ENCODE measurements around the gene GSTM5. TPM values are rescaled to one million over a fixed set of nuclear protein-coding genes. Genes with fewer than 3 reads are reported as not detected.

GSTM5 gene
- total and polyA plus RNA-seq, 2 of the 13 experiments (the other 11 are each of a cell fraction or from before 2014, with no cell fraction given), result not detected

DNA sequence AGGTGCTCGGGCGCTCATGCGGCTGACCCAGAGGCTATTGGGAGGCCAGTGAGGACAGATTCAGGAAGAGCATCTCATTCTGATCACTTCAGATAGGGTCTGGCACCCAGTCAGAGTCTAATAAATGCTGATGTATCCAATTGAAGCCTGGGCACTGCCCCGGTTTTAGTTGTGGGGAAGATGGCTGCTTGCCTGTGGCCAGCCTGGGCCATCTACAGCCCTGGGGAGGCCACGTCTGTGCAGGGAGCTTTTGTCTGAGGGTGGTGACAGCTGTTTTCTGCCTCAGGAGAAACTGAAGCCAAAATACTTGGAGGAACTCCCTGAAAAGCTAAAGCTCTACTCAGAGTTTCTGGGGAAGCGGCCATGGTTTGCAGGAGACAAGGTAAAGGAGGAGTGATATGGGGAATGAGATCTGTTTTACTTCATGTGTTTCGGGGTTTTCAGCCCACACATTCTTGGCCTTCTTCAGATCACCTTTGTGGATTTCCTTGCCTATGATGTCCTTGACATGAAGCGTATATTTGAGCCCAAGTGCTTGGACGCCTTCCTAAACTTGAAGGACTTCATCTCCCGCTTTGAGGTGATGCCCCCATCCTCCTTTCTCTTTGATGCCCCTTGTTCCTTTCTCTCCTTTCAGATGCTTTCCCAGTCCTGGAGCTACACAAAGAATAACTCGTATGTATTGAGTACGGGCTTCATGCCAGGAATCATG is 2.8 kb downstream of the GSTM5 start (continued):
- TF ChIP-seq, protein P1, sequence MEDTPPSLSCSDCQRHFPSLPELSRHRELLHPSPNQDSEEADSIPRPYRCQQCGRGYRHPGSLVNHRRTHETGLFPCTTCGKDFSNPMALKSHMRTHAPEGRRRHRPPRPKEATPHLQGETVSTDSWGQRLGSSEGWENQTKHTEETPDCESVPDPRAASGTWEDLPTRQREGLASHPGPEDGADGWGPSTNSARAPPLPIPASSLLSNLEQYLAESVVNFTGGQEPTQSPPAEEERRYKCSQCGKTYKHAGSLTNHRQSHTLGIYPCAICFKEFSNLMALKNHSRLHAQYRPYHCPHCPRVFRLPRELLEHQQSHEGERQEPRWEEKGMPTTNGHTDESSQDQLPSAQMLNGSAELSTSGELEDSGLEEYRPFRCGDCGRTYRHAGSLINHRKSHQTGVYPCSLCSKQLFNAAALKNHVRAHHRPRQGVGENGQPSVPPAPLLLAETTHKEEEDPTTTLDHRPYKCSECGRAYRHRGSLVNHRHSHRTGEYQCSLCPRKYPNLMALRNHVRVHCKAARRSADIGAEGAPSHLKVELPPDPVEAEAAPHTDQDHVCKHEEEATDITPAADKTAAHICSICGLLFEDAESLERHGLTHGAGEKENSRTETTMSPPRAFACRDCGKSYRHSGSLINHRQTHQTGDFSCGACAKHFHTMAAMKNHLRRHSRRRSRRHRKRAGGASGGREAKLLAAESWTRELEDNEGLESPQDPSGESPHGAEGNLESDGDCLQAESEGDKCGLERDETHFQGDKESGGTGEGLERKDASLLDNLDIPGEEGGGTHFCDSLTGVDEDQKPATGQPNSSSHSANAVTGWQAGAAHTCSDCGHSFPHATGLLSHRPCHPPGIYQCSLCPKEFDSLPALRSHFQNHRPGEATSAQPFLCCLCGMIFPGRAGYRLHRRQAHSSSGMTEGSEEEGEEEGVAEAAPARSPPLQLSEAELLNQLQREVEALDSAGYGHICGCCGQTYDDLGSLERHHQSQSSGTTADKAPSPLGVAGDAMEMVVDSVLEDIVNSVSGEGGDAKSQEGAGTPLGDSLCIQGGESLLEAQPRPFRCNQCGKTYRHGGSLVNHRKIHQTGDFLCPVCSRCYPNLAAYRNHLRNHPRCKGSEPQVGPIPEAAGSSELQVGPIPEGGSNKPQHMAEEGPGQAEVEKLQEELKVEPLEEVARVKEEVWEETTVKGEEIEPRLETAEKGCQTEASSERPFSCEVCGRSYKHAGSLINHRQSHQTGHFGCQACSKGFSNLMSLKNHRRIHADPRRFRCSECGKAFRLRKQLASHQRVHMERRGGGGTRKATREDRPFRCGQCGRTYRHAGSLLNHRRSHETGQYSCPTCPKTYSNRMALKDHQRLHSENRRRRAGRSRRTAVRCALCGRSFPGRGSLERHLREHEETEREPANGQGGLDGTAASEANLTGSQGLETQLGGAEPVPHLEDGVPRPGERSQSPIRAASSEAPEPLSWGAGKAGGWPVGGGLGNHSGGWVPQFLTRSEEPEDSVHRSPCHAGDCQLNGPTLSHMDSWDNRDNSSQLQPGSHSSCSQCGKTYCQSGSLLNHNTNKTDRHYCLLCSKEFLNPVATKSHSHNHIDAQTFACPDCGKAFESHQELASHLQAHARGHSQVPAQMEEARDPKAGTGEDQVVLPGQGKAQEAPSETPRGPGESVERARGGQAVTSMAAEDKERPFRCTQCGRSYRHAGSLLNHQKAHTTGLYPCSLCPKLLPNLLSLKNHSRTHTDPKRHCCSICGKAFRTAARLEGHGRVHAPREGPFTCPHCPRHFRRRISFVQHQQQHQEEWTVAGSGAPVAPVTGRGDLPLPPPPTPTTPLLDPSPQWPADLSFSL (CRISPR knock-in tag; IDR thresholded peaks at IDR 0.05), result no peak
- TF ChIP-seq, protein P2, sequence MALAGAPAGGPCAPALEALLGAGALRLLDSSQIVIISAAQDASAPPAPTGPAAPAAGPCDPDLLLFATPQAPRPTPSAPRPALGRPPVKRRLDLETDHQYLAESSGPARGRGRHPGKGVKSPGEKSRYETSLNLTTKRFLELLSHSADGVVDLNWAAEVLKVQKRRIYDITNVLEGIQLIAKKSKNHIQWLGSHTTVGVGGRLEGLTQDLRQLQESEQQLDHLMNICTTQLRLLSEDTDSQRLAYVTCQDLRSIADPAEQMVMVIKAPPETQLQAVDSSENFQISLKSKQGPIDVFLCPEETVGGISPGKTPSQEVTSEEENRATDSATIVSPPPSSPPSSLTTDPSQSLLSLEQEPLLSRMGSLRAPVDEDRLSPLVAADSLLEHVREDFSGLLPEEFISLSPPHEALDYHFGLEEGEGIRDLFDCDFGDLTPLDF (CRISPR knock-in tag; IDR thresholded peaks at IDR 0.05), result no peak
- TF ChIP-seq, protein P3, sequence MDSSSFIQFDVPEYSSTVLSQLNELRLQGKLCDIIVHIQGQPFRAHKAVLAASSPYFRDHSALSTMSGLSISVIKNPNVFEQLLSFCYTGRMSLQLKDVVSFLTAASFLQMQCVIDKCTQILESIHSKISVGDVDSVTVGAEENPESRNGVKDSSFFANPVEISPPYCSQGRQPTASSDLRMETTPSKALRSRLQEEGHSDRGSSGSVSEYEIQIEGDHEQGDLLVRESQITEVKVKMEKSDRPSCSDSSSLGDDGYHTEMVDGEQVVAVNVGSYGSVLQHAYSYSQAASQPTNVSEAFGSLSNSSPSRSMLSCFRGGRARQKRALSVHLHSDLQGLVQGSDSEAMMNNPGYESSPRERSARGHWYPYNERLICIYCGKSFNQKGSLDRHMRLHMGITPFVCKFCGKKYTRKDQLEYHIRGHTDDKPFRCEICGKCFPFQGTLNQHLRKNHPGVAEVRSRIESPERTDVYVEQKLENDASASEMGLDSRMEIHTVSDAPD (CRISPR knock-in tag; IDR thresholded peaks at IDR 0.05), result no peak
- TF ChIP-seq HIVEP1 (CRISPR knock-in tag; IDR thresholded peaks at IDR 0.05) (no peak), SRSF9 (IDR thresholded peaks at IDR 0.05; ENCODE audit: borderline replicate concordance, insufficient read depth, low read depth, low read length, poor library complexity, severe bottlenecking) (no peak), NFATC3 (CRISPR knock-in tag; IDR thresholded peaks at IDR 0.05) (no peak), GABPB1 (CRISPR knock-in tag; IDR thresholded peaks at IDR 0.05) (no peak), ZNF713 (CRISPR knock-in tag; IDR thresholded peaks at IDR 0.05) (no peak)
- TF ChIP-seq, protein P4, sequence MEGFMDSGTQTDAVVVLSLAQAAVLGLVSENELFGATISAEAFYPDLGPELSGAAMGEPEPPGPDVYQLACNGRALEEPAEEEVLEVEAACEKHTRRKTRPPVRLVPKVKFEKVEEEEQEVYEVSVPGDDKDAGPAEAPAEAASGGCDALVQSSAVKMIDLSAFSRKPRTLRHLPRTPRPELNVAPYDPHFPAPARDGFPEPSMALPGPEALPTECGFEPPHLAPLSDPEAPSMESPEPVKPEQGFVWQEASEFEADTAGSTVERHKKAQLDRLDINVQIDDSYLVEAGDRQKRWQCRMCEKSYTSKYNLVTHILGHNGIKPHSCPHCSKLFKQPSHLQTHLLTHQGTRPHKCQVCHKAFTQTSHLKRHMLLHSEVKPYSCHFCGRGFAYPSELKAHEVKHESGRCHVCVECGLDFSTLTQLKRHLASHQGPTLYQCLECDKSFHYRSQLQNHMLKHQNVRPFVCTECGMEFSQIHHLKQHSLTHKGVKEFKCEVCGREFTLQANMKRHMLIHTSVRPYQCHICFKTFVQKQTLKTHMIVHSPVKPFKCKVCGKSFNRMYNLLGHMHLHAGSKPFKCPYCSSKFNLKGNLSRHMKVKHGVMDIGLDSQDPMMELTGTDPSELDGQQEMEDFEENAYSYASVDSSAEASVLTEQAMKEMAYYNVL (CRISPR knock-in tag; IDR thresholded peaks at IDR 0.05; ENCODE audit: borderline replicate concordance), result no peak

All from HepG2 (cell line).